CD14-positive monocyte (primary cell): Measurements from ENCODE around the gene JPH2. TPM values are rescaled to one million over a fixed set of nuclear protein-coding genes. Genes with fewer than 3 reads are reported as not detected.

Source experiments
- DNase-seq, 3 donors: peaks; one replicate each; pipeline ENCODE4 v3.0.0-alpha.2; 2011 to 2022
- H2AFZ ChIP-seq: 2 replicates; pipeline ENCODE4 v1.6.0; 2012; ENCODE audit warnings: mild to moderate bottlenecking, low read depth, low read length, inconsistent platforms; ENCODE audit not compliant: insufficient read depth, poor library complexity, severe bottlenecking
- H3K27ac ChIP-seq, 2 donors: 1 replicate in 1 of 2; 2 replicates in 1 of 2; pipeline ENCODE4 v1.5.1; 2012 to 2013; ENCODE audit warnings: low read length in 2 of 2, control low read depth in 1 of 2, inconsistent platforms in 1 of 2, low read depth in 1 of 2, mild to moderate bottlenecking in 1 of 2
- H3K27me3 ChIP-seq, 2 donors: one replicate each; pipeline versions ENCODE4 v1.6.0 to v1.6.1; 2011 to 2013; ENCODE audit warnings: low read length in 2 of 2; ENCODE audit not compliant: control insufficient read depth in 2 of 2, insufficient read depth in 2 of 2
- H3K36me3 ChIP-seq, 2 donors: replicated peaks in 1 of 2; 1 replicate in 1 of 2; 2 replicates in 1 of 2; pipeline versions ENCODE4 v1.5.1 to v1.6.1; 2012 to 2013; ENCODE audit warnings: low read length in 2 of 2, control low read depth in 1 of 2, inconsistent platforms in 1 of 2, mild to moderate bottlenecking in 1 of 2; ENCODE audit not compliant: insufficient read depth in 2 of 2, control insufficient read depth in 1 of 2
- H3K4me1 ChIP-seq, 2 donors: 1 replicate in 1 of 2; 2 replicates in 1 of 2; pipeline versions ENCODE4 v1.5.1 to v1.6.1; 2012 to 2013; ENCODE audit warnings: low read length in 2 of 2, control low read depth in 1 of 2, inconsistent platforms in 1 of 2, mild to moderate bottlenecking in 1 of 2, moderate library complexity in 1 of 2; ENCODE audit not compliant: insufficient read depth in 2 of 2, control insufficient read depth in 1 of 2
- H3K4me2 ChIP-seq: replicated peaks from 2 replicates; pipeline ENCODE3; 2012; ENCODE audit warnings: low read length, moderate library complexity, mild to moderate bottlenecking; ENCODE audit not compliant: poor library complexity, severe bottlenecking; ENCODE audit errors: extremely low read depth
- H3K4me3 ChIP-seq, 3 experiments: fragments of 200-600 bp in 1 of 3; sonication (generic) in 1 of 3; replicated peaks in 1 of 3; 1 replicate in 2 of 3; 2 replicates in 1 of 3; pipeline ENCODE4 v1.5.1; 2011 to 2013; ENCODE audit warnings: low read length in 3 of 3, mild to moderate bottlenecking in 3 of 3, control low read depth in 2 of 3, low read depth in 2 of 3, inconsistent platforms in 1 of 3, moderate library complexity in 1 of 3
- H3K79me2 ChIP-seq: 2 replicates; pipeline ENCODE4 v1.6.0; 2012; ENCODE audit warnings: mild to moderate bottlenecking, control low read depth, inconsistent platforms, low read length, moderate library complexity; ENCODE audit not compliant: insufficient read depth
- H3K9ac ChIP-seq: 2 replicates; pipeline ENCODE4 v1.6.0; 2017; ENCODE audit warnings: low read length, mild to moderate bottlenecking; ENCODE audit not compliant: insufficient read depth, poor library complexity, severe bottlenecking
- H3K9me3 ChIP-seq, 2 donors: replicated peaks in 1 of 2; 1 replicate in 1 of 2; 2 replicates in 1 of 2; pipeline versions ENCODE4 v1.5.1 to v1.6.1; 2012 to 2013; ENCODE audit warnings: low read length in 2 of 2, control low read depth in 1 of 2; ENCODE audit not compliant: control insufficient read depth in 1 of 2, insufficient read depth in 1 of 2
- H4K20me1 ChIP-seq: 2 replicates; pipeline ENCODE4 v1.6.0; 2012; ENCODE audit warnings: mild to moderate bottlenecking, low read length, control low read depth, moderate library complexity; ENCODE audit not compliant: insufficient read depth
- H3K27ac Mint-ChIP-seq, 7 donors: one replicate each; pipeline ENCODE4 v1.8.0; 2020; ENCODE audit warnings: mild to moderate bottlenecking in 7 of 7, mixed read lengths in 7 of 7, moderate library complexity in 6 of 7, inconsistent platforms in 2 of 7
- H3K27me3 Mint-ChIP-seq, 3 donors: one replicate each; pipeline ENCODE4 v1.8.0; 2021 to 2022; ENCODE audit warnings: low read depth in 3 of 3, mild to moderate bottlenecking in 3 of 3, mixed read lengths in 3 of 3, moderate library complexity in 3 of 3, inconsistent platforms in 1 of 3
- H3K36me3 Mint-ChIP-seq, 2 donors: one replicate each; pipeline ENCODE4 v1.8.0; 2020; ENCODE audit warnings: mixed read lengths in 2 of 2, inconsistent platforms in 1 of 2, mild to moderate bottlenecking in 1 of 2
- H3K4me1 Mint-ChIP-seq: one replicate; pipeline ENCODE4 v1.8.0; 2020; ENCODE audit warnings: mild to moderate bottlenecking, mixed read lengths
- H3K4me3 Mint-ChIP-seq, 2 donors: one replicate each; pipeline ENCODE4 v1.8.0; 2020; ENCODE audit warnings: mild to moderate bottlenecking in 2 of 2, mixed read lengths in 2 of 2, moderate library complexity in 1 of 2
- H3K9me3 Mint-ChIP-seq, 7 donors: one replicate each; pipeline ENCODE4 v1.8.0; 2020 to 2022; ENCODE audit warnings: mixed read lengths in 7 of 7, mild to moderate bottlenecking in 6 of 7, moderate library complexity in 6 of 7, inconsistent platforms in 2 of 7
- CTCF ChIP-seq: fragments of 200-600 bp; IDR thresholded peaks from one replicate; pipeline ENCODE4 v1.8.0; 2022; ENCODE audit warnings: antibody characterized with exemption, mild to moderate bottlenecking
- WGBS: methylation state at CpG from one replicate; pipeline ENCODE4 v1.1.5; 2013; ENCODE audit warnings: missing lambda C conversion rate; ENCODE audit not compliant: insufficient coverage; 5-methylcytosine and 5-hydroxymethylcytosine counted together
- intact Hi-C, 2 donors: fragments of 100-400 bp; cut with micrococcal nuclease; formaldehyde crosslinking; loops; one replicate each; pipeline versions ENCODE4 v1.15.0 to v1.15.1; 2023
- polyA plus RNA-seq, 3 donors: library from polyadenylated mRNA; depleted of rRNA in 1 of 3; unstranded in 2 of 3; stranded (reverse) in 1 of 3; fragments of 300-500 nt in 2 of 3; fragments of >200 nt in 1 of 3; fragmentation: Illumina TruSeq in 2 of 3; gene quantifications; 1 replicate in 2 of 3; 2 replicates in 1 of 3; pipeline ENCODE4 v1.2.3, GENCODE V29; 2012 to 2021

JPH2 gene
- polyA plus RNA-seq, 3 donors, result not detected

- Histone ChIP-seq H3K27ac (no peak overlapping the region), H3K27me3 (no peaks in the 10 kb centered on the region), H3K36me3 (no peaks in the 10 kb centered on the region), H2AFZ (no peak overlapping the region), H3K9me3 (no peaks in the 10 kb centered on the region), H3K9ac (no peak overlapping the region), H3K79me2 (no peaks in the 10 kb centered on the region), H3K4me1 (no peaks in the 10 kb centered on the region), H3K4me2 (no peak overlapping the region), H4K20me1 (no peaks in the 10 kb centered on the region), H3K4me3 (no peak overlapping the region)
- Mint-ChIP-seq H3K27me3 (peaks cover 3 to 17% (median 16%) of the 10 kb centered on the region in 3 donors), H3K27ac (no peak overlapping the region), H3K36me3 (no peaks in the 10 kb centered on the region), H3K4me1 (no peaks in the 10 kb centered on the region), H3K9me3 (peaks cover 0 to 7% (median 0%) of the 10 kb centered on the region in 7 donors), H3K4me3 (no peak overlapping the region)
- no peak for DNase-seq
- WGBS, result 80% methylated on average over 2 of the region's 4 CpGs
- intact Hi-C loops, result no loop called here
- no peak for TF ChIP-seq CTCF
Measured at GRCh38 chr20:44146272-44146671, 40.7 kb downstream of the JPH2 start.

GRCh38 chr20:44145131-44145775, 41.7 kb downstream of the JPH2 start:
- H4K20me1 ChIP-seq, result no peaks in the 10 kb centered on the region
- H3K36me3 Mint-ChIP-seq, result no peaks in the 10 kb centered on the region
- H3K4me3 ChIP-seq, result no peak overlapping the region
- no peaks in the 10 kb centered on the region for H3K4me1 Mint-ChIP-seq
- H3K27me3 ChIP-seq, result no peaks in the 10 kb centered on the region
- H3K36me3 ChIP-seq, result no peaks in the 10 kb centered on the region
- peaks cover 0 to 3% (median 0%) of the 10 kb centered on the region in 7 donors for H3K9me3 Mint-ChIP-seq
- WGBS, result 95% methylated on average over 14 of the region's 18 CpGs
- H3K9ac ChIP-seq, result no peak overlapping the region
- H3K9me3 ChIP-seq, result no peaks in the 10 kb centered on the region
- H3K4me1 ChIP-seq, result no peaks in the 10 kb centered on the region
- TF ChIP-seq CTCF, result no peak
- H3K27me3 Mint-ChIP-seq, result peaks cover 9 to 17% (median 16%) of the 10 kb centered on the region in 3 donors
- intact Hi-C loops, result no loop called here
- H3K27ac Mint-ChIP-seq, result no peak overlapping the region
- H3K4me3 Mint-ChIP-seq, result no peak overlapping the region
- no peak overlapping the region for H3K27ac ChIP-seq
- H3K79me2 ChIP-seq, result no peaks in the 10 kb centered on the region
- H2AFZ ChIP-seq, result no peak overlapping the region
- no peak for DNase-seq
- no peak overlapping the region for H3K4me2 ChIP-seq
